HEK293T (cell line): ENCODE results near the gene PAM16.

Experiments
- BHLHE40 ChIP-seq: fragments of 450-650 bp; IDR thresholded peaks from 2 replicates; pipeline ENCODE4 v1.6.1; 2016; ENCODE audit warnings: mild to moderate bottlenecking, moderate library complexity, borderline replicate concordance
- FOXA1 ChIP-seq: fragments of 450-650 bp; IDR thresholded peaks from 2 replicates; pipeline ENCODE4 v1.6.1; 2016; ENCODE audit warnings: mild to moderate bottlenecking
- FOXK2 ChIP-seq: fragments of 450-650 bp; IDR thresholded peaks from 2 replicates; pipeline ENCODE4 v1.6.1; 2016; ENCODE audit warnings: mild to moderate bottlenecking
- NFRKB ChIP-seq: fragments of 450-650 bp; IDR thresholded peaks from 2 replicates; pipeline ENCODE4 v1.6.1; 2016; ENCODE audit warnings: mild to moderate bottlenecking, moderate library complexity

- TF ChIP-seq NFRKB (no peak), FOXK2 (no peak), BHLHE40 (no peak), FOXA1 (no peak)
Observed at GRCh38 chr16:4399001-4399730, 48.0 kb upstream of the PAM16 start.
